HL-60 (cell line): ENCODE results near the gene CEP78.
"Not testable (repeated sequence)": the region's sequence is repeated elsewhere in the genome, so short reads cannot be mapped to it uniquely, and the experiment has no call there.

Source experiments
- DNase-seq, 2 experiments: peaks; one replicate each; pipeline ENCODE4 v3.0.0-alpha.2; 2010 to 2020; ENCODE audit warnings: low read depth in 1 of 2, low spot score in 1 of 2
- H3K27ac ChIP-seq: fragments of 250-450 bp; sonication (Bioruptor Pico); replicated peaks from 2 replicates; pipeline ENCODE4 v1.5.1; 2020; ENCODE audit warnings: mild to moderate bottlenecking, moderate library complexity
- H3K27me3 ChIP-seq: fragments of 250-450 bp; sonication (Bioruptor Pico); 2 replicates; pipeline ENCODE4 v1.5.1; 2021; ENCODE audit warnings: mild to moderate bottlenecking, moderate library complexity; ENCODE audit not compliant: insufficient read depth, poor library complexity, severe bottlenecking
- H3K4me3 ChIP-seq: replicated peaks from 2 replicates; pipeline ENCODE4 v1.5.1; 2011; ENCODE audit warnings: mild to moderate bottlenecking, control low read depth, low read length; ENCODE audit not compliant: insufficient read depth
- CTCF ChIP-seq: IDR thresholded peaks from one replicate; pipeline ENCODE4 v1.5.1; 2011; ENCODE audit warnings: low read length, control low read depth, inconsistent platforms; ENCODE audit not compliant: insufficient read depth
- GABPA ChIP-seq: IDR thresholded peaks from 2 replicates; pipeline ENCODE4 v1.6.1; 2012; ENCODE audit warnings: low read depth
- POLR2AphosphoS5 ChIP-seq: IDR thresholded peaks from 2 replicates; pipeline ENCODE4 v1.6.1; 2012; ENCODE audit warnings: low read depth
- REST ChIP-seq: IDR thresholded peaks from 2 replicates; pipeline ENCODE4 v1.6.1; 2012; ENCODE audit warnings: low read depth; ENCODE audit not compliant: insufficient replicate concordance
- SPI1 ChIP-seq: IDR thresholded peaks from 2 replicates; pipeline ENCODE4 v1.6.1; 2012; ENCODE audit warnings: low read depth, mild to moderate bottlenecking, borderline replicate concordance

The CEP78 gene

GRCh38 chr9:78214492-78214891 is 21.4 kb upstream of the CEP78 start:
- Histone ChIP-seq H3K27me3 (no peaks in the 10 kb centered on the region), H3K4me3 (no peak overlapping the region), H3K27ac (no peak overlapping the region)
- no peak for DNase-seq
- TF ChIP-seq GABPA, result no peak

- no peak overlapping the region for H3K27ac ChIP-seq
- TF ChIP-seq POLR2AphosphoS5, result no peak
- no peak for TF ChIP-seq REST
- TF ChIP-seq SPI1, result no peak
- no peak for TF ChIP-seq CTCF
- TF ChIP-seq GABPA, result no peak
- no peak overlapping the region for H3K4me3 ChIP-seq
- DNase-seq, result no peak
- H3K27me3 ChIP-seq, result no peaks in the 10 kb centered on the region
These were observed 20.2 kb upstream of the CEP78 start for GRCh38 chr9:78215706-78216105.

- Histone ChIP-seq H3K27me3 (no peaks in the 10 kb centered on the region), H3K27ac (no peak overlapping the region), H3K4me3 (no peak overlapping the region)
- TF ChIP-seq GABPA (no peak), POLR2AphosphoS5 (no peak), REST (no peak), SPI1 (no peak), CTCF (no peak)
- DNase-seq, result no peak
These were observed 17.0 kb upstream of the CEP78 start for GRCh38 chr9:78218890-78219289.

- no peaks in the 10 kb centered on the region for H3K27me3 ChIP-seq
- H3K4me3 ChIP-seq, result no peak overlapping the region
- H3K27ac ChIP-seq, result no peak overlapping the region
- DNase-seq, result no peak
- TF ChIP-seq SPI1 (no peak), REST (no peak), GABPA (no peak), POLR2AphosphoS5 (no peak), CTCF (no peak)
These were observed 14.4 kb upstream of the CEP78 start for GRCh38 chr9:78221425-78221824.

GRCh38 chr9:78221841-78222240 is 14.0 kb upstream of the CEP78 start:
- not testable (repeated sequence) for H3K27me3 ChIP-seq, H3K27ac ChIP-seq, DNase-seq, H3K4me3 ChIP-seq
